Small intestine (tissue), 7 donors: Measurements from ENCODE around the gene FAM216A. TPM values are rescaled to one million over a fixed set of nuclear protein-coding genes. Genes with fewer than 3 reads are reported as not detected.
"Not testable (repeated sequence)": the region's sequence is repeated elsewhere in the genome, so short reads cannot be mapped to it uniquely, and the experiment has no call there.

Experiments
- DNase-seq, 2 donors: peaks; one replicate each; pipeline versions ENCODE4 v3.0.0 to v3.0.0-alpha.2; 2013
- FAIRE-seq: peaks from 2 replicates; lab custom pipeline; 2012; peaks lifted over from hg19 to GRCh38; lab: Jason Lieb, UNC
- H3K27ac ChIP-seq, 3 donors: one replicate each; pipeline ENCODE4 v1.5.1; 2013; ENCODE audit warnings: low read length in 2 of 3, mild to moderate bottlenecking in 2 of 3, control low read depth in 1 of 3, inconsistent platforms in 1 of 3, low read depth in 1 of 3, moderate library complexity in 1 of 3
- H3K27me3 ChIP-seq, 3 donors: one replicate each; pipeline ENCODE4 v1.6.1; 2013; ENCODE audit warnings: low read length in 3 of 3, inconsistent platforms in 1 of 3; ENCODE audit not compliant: control insufficient read depth in 3 of 3, insufficient read depth in 3 of 3
- H3K36me3 ChIP-seq, 3 donors: one replicate each; pipeline ENCODE4 v1.6.1; 2013; ENCODE audit warnings: low read length in 3 of 3, inconsistent platforms in 1 of 3, low read depth in 1 of 3, mild to moderate bottlenecking in 1 of 3, moderate library complexity in 1 of 3; ENCODE audit not compliant: control insufficient read depth in 3 of 3, insufficient read depth in 2 of 3
- H3K4me1 ChIP-seq, 3 donors: one replicate each; pipeline ENCODE4 v1.6.1; 2013; ENCODE audit warnings: low read length in 2 of 3, inconsistent platforms in 1 of 3, low read depth in 1 of 3, mild to moderate bottlenecking in 1 of 3, moderate library complexity in 1 of 3; ENCODE audit not compliant: control insufficient read depth in 3 of 3, insufficient read depth in 2 of 3
- H3K4me3 ChIP-seq, 3 donors: one replicate each; pipeline ENCODE4 v1.5.1; 2013; ENCODE audit warnings: low read length in 3 of 3, control low read depth in 1 of 3, inconsistent platforms in 1 of 3, low read depth in 1 of 3, mild to moderate bottlenecking in 1 of 3, moderate library complexity in 1 of 3
- H3K9me3 ChIP-seq, 2 donors: one replicate each; pipeline ENCODE4 v1.6.1; 2013; ENCODE audit warnings: low read depth in 1 of 2, low read length in 1 of 2; ENCODE audit not compliant: control insufficient read depth in 2 of 2, insufficient read depth in 1 of 2
- WGBS, 3 donors: extraction: QIAGEN DNeasy Blood & Tissue Kit; methylation state at CpG; one replicate each; pipeline ENCODE4 v1.1.7; 2013; 5-methylcytosine and 5-hydroxymethylcytosine counted together
- polyA plus RNA-seq, 4 donors: library from polyadenylated mRNA; stranded (reverse) in 3 of 4; unstranded in 1 of 4; fragments of 200-250 nt in 3 of 4; fragments of 120-200 nt in 1 of 4; gene quantifications; one replicate each; pipeline versions ENCODE4 v1.2.1 to v1.2.3, GENCODE V29; 2013
- donor health status: healthy with polysubstance abuse.
- donor health status: control.
- donor health status: control.
- donor health status: Bipolar disorder and iron deficiency.
- donor health status: healthy.

FAM216A gene
- polyA plus RNA-seq, 4 donors = 0.45 to 6.6 (median 2.7) TPM

GRCh38 chr12:110431957-110432587 is 36.6 kb upstream of the FAM216A start:
- WGBS, 3 donors = 68 to 79% (median 72%) methylated on average over 12 of the region's 12 CpGs
- H3K36me3 ChIP-seq = peaks cover 0 to 12% (median 3%) of the 10 kb centered on the region in 3 donors
- peak overlapping the region in 1 of 3 donors; percentile 55 for H3K4me3 ChIP-seq
- H3K27ac ChIP-seq = no peak overlapping the region
- H3K9me3 ChIP-seq = no peaks in the 10 kb centered on the region
- H3K4me1 ChIP-seq = no peaks in the 10 kb centered on the region
- DNase-seq (peak in 1 of 2 donors; percentile 4), FAIRE-seq (peak; percentile 77)
- H3K27me3 ChIP-seq = no peaks in the 10 kb centered on the region

- Histone ChIP-seq H3K36me3 (peaks cover 2 to 47% (median 10%) of the 10 kb centered on the region in 3 donors), H3K9me3 (no peaks in the 10 kb centered on the region), H3K4me1 (no peaks in the 10 kb centered on the region), H3K4me3 (no peak overlapping the region), H3K27me3 (no peaks in the 10 kb centered on the region), H3K27ac (no peak overlapping the region)
- DNase-seq = no peak
- WGBS, 3 donors = 54 to 59% (median 58%) methylated on average over 2 of the region's 2 CpGs
- no peak for FAIRE-seq
These were observed 32.4 kb upstream of the FAM216A start for GRCh38 chr12:110436231-110436630.

- 94 to 95% (median 94%) methylated on average over 3 of the region's 3 CpGs for WGBS, 3 donors
- H3K36me3 ChIP-seq = peaks cover 2 to 54% (median 6%) of the 10 kb centered on the region in 3 donors
These were observed 24.2 kb upstream of the FAM216A start for GRCh38 chr12:110444455-110444854.

GRCh38 chr12:110449799-110450497 is 18.7 kb upstream of the FAM216A start, which contains the start of gene ARPC3:
ARPC3 (minus strand) TSS chr12:110450337; CDS start chr12:110450260, 77 bp downstream.
- Histone ChIP-seq H3K27me3 (no peaks in the 10 kb centered on the region), H3K27ac (peak within 1 kb of the TSS; percentile 83 to 94 (median 91)), H3K36me3 (peaks cover 0 to 28% (median 0%) of the 10 kb centered on the region in 3 donors), H3K4me3 (peak within 1 kb of the TSS; percentile 77 to 87 (median 78)), H3K9me3 (no peaks in the 10 kb centered on the region), H3K4me1 (peaks cover 0 to 2% (median 0%) of the 10 kb centered on the region in 3 donors)
- FAIRE-seq (no peak), DNase-seq (peak; percentile 95 to 97)
- 0 to 1% (median 0%) methylated on average over 46 to 51 of the region's 51 CpGs for whole genome bisulfite sequencing, 3 donors

More at GRCh38 chr12:110444455-110444854, 24.2 kb upstream of the FAM216A start:
- H3K27ac ChIP-seq = no peak overlapping the region
- no peak for FAIRE-seq
- peaks cover 0 to 2% (median 0%) of the 10 kb centered on the region in 3 donors for H3K4me1 ChIP-seq
- no peak overlapping the region for H3K4me3 ChIP-seq
- no peak for DNase-seq
- no peaks in the 10 kb centered on the region for H3K27me3 ChIP-seq
- H3K9me3 ChIP-seq = no peaks in the 10 kb centered on the region

GRCh38 chr12:110451263-110451662 is 17.4 kb upstream of the FAM216A start:
- Histone ChIP-seq H3K36me3 (peaks cover 0 to 31% (median 0%) of the 10 kb centered on the region in 3 donors), H3K9me3 (no peaks in the 10 kb centered on the region), H3K27me3 (no peaks in the 10 kb centered on the region), H3K4me1 (peaks cover 0 to 2% (median 0%) of the 10 kb centered on the region in 3 donors), H3K27ac (no peak overlapping the region), H3K4me3 (no peak overlapping the region)
- WGBS, 3 donors = 68 to 78% (median 75%) methylated on average over 1 of the region's 1 CpG
- FAIRE-seq (no peak), DNase-seq (no peak)

GRCh38 chr12:110453569-110454296 is 14.9 kb upstream of the FAM216A start:
- no peaks in the 10 kb centered on the region for H3K4me1 ChIP-seq
- FAIRE-seq (no peak), DNase-seq (no peak)
- no peaks in the 10 kb centered on the region for H3K9me3 ChIP-seq
- WGBS, 3 donors = 90 to 94% (median 93%) methylated on average over 4 of the region's 4 CpGs
- H3K27ac ChIP-seq = no peak overlapping the region
- H3K4me3 ChIP-seq = no peak overlapping the region
- H3K27me3 ChIP-seq = no peaks in the 10 kb centered on the region
- peaks cover 0 to 30% (median 0%) of the 10 kb centered on the region in 3 donors for H3K36me3 ChIP-seq

- H3K27ac ChIP-seq = no peak overlapping the region
- DNase-seq = no peak
- no peak overlapping the region for H3K4me3 ChIP-seq
- WGBS, 3 donors = 93 to 96% (median 93%) methylated on average over 4 of the region's 4 CpGs
- H3K27me3 ChIP-seq = no peaks in the 10 kb centered on the region
- H3K36me3 ChIP-seq = peaks cover 0 to 47% (median 2%) of the 10 kb centered on the region in 3 donors
- no peaks in the 10 kb centered on the region for H3K9me3 ChIP-seq
- no peaks in the 10 kb centered on the region for H3K4me1 ChIP-seq
- FAIRE-seq = no peak
These were observed 9.9 kb upstream of the FAM216A start for GRCh38 chr12:110458756-110459155.

- not testable (repeated sequence) for DNase-seq, H3K4me1 ChIP-seq, H3K4me3 ChIP-seq, H3K27me3 ChIP-seq, H3K27ac ChIP-seq, FAIRE-seq, H3K9me3 ChIP-seq
- 88 to 96% (median 92%) methylated on average over 5 of the region's 5 CpGs for WGBS, 3 donors
- peaks cover 0 to 40% (median 4%) of the 10 kb centered on the region in 3 donors for H3K36me3 ChIP-seq
These were observed 7.5 kb upstream of the FAM216A start for GRCh38 chr12:110461189-110461588.
